Endodermal cell (in vitro differentiated cells): ENCODE measurements around the gene NPPA. TPM values are rescaled to one million over a fixed set of nuclear protein-coding genes. Genes with fewer than 3 reads are reported as not detected.

ENCODE experiments used
- DNase-seq: peaks from one replicate; pipeline ENCODE4 v3.0.0-alpha.2; 2017
- H3K27ac ChIP-seq: 2 replicates; pipeline ENCODE4 v1.5.1; 2013; ENCODE audit warnings: mild to moderate bottlenecking, low read depth, low read length, moderate library complexity
- H3K27me3 ChIP-seq: 2 replicates; pipeline ENCODE4 v1.6.1; 2013; ENCODE audit warnings: mild to moderate bottlenecking, low read length, moderate library complexity; ENCODE audit not compliant: insufficient read depth, control insufficient read depth, poor library complexity, severe bottlenecking
- H3K36me3 ChIP-seq: 2 replicates; pipeline ENCODE4 v1.7.0; 2013; ENCODE audit warnings: mild to moderate bottlenecking, low read length, moderate library complexity; ENCODE audit not compliant: control insufficient read depth, insufficient read depth
- H3K4me1 ChIP-seq: one replicate; pipeline ENCODE4 v1.7.0; 2013; ENCODE audit warnings: low read length; ENCODE audit not compliant: control insufficient read depth, insufficient read depth
- H3K4me3 ChIP-seq: 2 replicates; pipeline ENCODE4 v1.5.1; 2013; ENCODE audit warnings: mild to moderate bottlenecking, low read length, moderate library complexity
- H3K9ac ChIP-seq: 2 replicates; pipeline ENCODE4 v1.6.1; 2013; ENCODE audit warnings: mild to moderate bottlenecking, low read length, moderate library complexity; ENCODE audit not compliant: poor library complexity, severe bottlenecking; ENCODE audit errors: extremely low read depth
- H3K9me3 ChIP-seq: 2 replicates; pipeline ENCODE4 v1.6.1; 2013; ENCODE audit warnings: mild to moderate bottlenecking, low read length, moderate library complexity; ENCODE audit not compliant: control insufficient read depth
- H3K27ac Mint-ChIP-seq: 2 replicates; pipeline ENCODE4 v1.8.0; 2020; ENCODE audit warnings: mixed read lengths
- H3K27me3 Mint-ChIP-seq: 2 replicates; pipeline ENCODE4 v1.8.0; 2021; ENCODE audit warnings: mild to moderate bottlenecking, mixed read lengths; ENCODE audit not compliant: insufficient read depth
- H3K36me3 Mint-ChIP-seq: 2 replicates; pipeline ENCODE4 v1.8.0; 2020; ENCODE audit warnings: low read depth, mixed read lengths
- H3K4me1 Mint-ChIP-seq: 2 replicates; pipeline ENCODE4 v1.8.0; 2020; ENCODE audit warnings: mixed read lengths
- H3K4me3 Mint-ChIP-seq: 2 replicates; pipeline ENCODE4 v1.8.0; 2020; ENCODE audit warnings: mild to moderate bottlenecking, moderate library complexity, mixed read lengths
- H3K9me3 Mint-ChIP-seq: 2 replicates; pipeline ENCODE4 v1.8.0; 2020; ENCODE audit warnings: mild to moderate bottlenecking, mixed read lengths
- CTCF ChIP-seq: fragments of 200-600 bp; sonication (generic); conservative IDR thresholded peaks from 2 replicates; pipeline ENCODE4 v1.5.0; 2021; ENCODE audit warnings: antibody characterized with exemption, mild to moderate bottlenecking
- WGBS, 2 experiments: methylation state at CpG; one replicate each; pipeline versions ENCODE4 v1.1.5 to v1.1.7; 2013; ENCODE audit warnings: missing lambda C conversion rate in 2 of 2, mixed read lengths in 1 of 2; ENCODE audit not compliant: insufficient coverage in 1 of 2, insufficient read length in 1 of 2; 5-methylcytosine and 5-hydroxymethylcytosine counted together
- total RNA-seq, 2 donors: library from RNA; stranded (reverse); fragmentation: NEBNext Ultra II Directional in 1 of 2; extraction: Animal tissue kit (Norgen Biotek cat#: 25700) in 1 of 2; gene quantifications; 2 replicates in 1 of 2; 3 replicates in 1 of 2; pipeline ENCODE4 v1.2.1, GENCODE V29; 2021

The NPPA gene
- total RNA-seq, 2 donors from 2014 or later, result not detected

DNA sequence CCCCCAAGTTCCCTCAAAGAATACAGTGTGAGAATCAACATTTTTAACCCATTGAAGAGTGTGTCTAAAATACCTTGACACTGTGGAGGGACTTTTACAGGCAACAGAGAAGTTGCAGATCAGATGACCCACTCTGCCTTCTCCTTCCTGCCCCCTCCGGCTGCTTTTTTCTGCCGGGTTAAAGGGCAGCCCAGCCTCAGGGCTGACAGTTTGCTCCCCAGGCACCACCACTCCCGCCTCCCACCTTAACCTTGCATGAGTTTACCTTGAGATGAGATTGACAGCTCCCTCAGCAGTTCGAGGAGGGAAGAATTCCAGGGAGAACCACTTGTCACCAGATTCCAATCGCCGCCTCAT lies 45.0 kb downstream of the NPPA start:
- Histone ChIP-seq H3K9ac (no peak overlapping the region), H3K27ac (no peak overlapping the region), H3K4me1 (peaks cover 18% of the 10 kb centered on the region), H3K36me3 (peaks cover 21% of the 10 kb centered on the region), H3K9me3 (no peaks in the 10 kb centered on the region), H3K4me3 (peak overlapping the region; percentile 78), H3K27me3 (no peaks in the 10 kb centered on the region)
- TF ChIP-seq CTCF, result peak; percentile 0
- 10 to 36% methylated on average over 3 to 6 of the region's 6 CpGs for WGBS, 2 experiments
- peaks cover 34% of the 10 kb centered on the region for H3K4me1 Mint-ChIP-seq
- H3K27ac Mint-ChIP-seq, result peak overlapping the region; percentile 92
- H3K4me3 Mint-ChIP-seq, result peak overlapping the region; percentile 97
- DNase-seq, result no peak
- H3K27me3 Mint-ChIP-seq, result no peaks in the 10 kb centered on the region
- H3K36me3 Mint-ChIP-seq, result peaks cover 23% of the 10 kb centered on the region
- H3K9me3 Mint-ChIP-seq, result no peaks in the 10 kb centered on the region

- 94 to 98% methylated on average over 13 to 21 of the region's 21 CpGs for WGBS, 2 experiments
- no peak overlapping the region for H3K27ac Mint-ChIP-seq
- no peaks in the 10 kb centered on the region for H3K27me3 Mint-ChIP-seq
- peaks cover 19% of the 10 kb centered on the region for H3K36me3 ChIP-seq
- H3K36me3 Mint-ChIP-seq, result peaks cover 26% of the 10 kb centered on the region
- H3K4me3 Mint-ChIP-seq, result no peak overlapping the region
- peaks cover 10% of the 10 kb centered on the region for H3K4me1 ChIP-seq
- H3K27ac ChIP-seq, result no peak overlapping the region
- H3K9me3 Mint-ChIP-seq, result no peaks in the 10 kb centered on the region
- H3K9ac ChIP-seq, result no peak overlapping the region
- no peak for DNase-seq
- no peaks in the 10 kb centered on the region for H3K9me3 ChIP-seq
- H3K4me1 Mint-ChIP-seq, result peaks cover 25% of the 10 kb centered on the region
- H3K27me3 ChIP-seq, result no peaks in the 10 kb centered on the region
- no peak for TF ChIP-seq CTCF
- H3K4me3 ChIP-seq, result no peak overlapping the region
Observed at GRCh38 chr1:11800756-11801433, 46.7 kb downstream of the NPPA start.

GRCh38 chr1:11800391-11800755 lies 47.2 kb downstream of the NPPA start:
- no peaks in the 10 kb centered on the region for H3K27me3 ChIP-seq
- 94 to 96% methylated on average over 6 to 8 of the region's 8 CpGs for WGBS, 2 experiments
- no peak overlapping the region for H3K9ac ChIP-seq
- H3K9me3 ChIP-seq, result no peaks in the 10 kb centered on the region
- DNase-seq, result no peak
- Mint-ChIP-seq H3K9me3 (no peaks in the 10 kb centered on the region), H3K36me3 (peaks cover 30% of the 10 kb centered on the region), H3K27ac (peak overlapping the region; percentile 58), H3K4me1 (peaks cover 25% of the 10 kb centered on the region), H3K4me3 (no peak overlapping the region), H3K27me3 (no peaks in the 10 kb centered on the region)
- H3K27ac ChIP-seq, result no peak overlapping the region
- peaks cover 24% of the 10 kb centered on the region for H3K36me3 ChIP-seq
- H3K4me1 ChIP-seq, result peaks cover 10% of the 10 kb centered on the region
- H3K4me3 ChIP-seq, result no peak overlapping the region
- TF ChIP-seq CTCF, result no peak
